GM18508 (cell line): ENCODE measurements around the gene NSD1.
"Not testable (repeated sequence)": the region's sequence is repeated elsewhere in the genome, so short reads cannot be mapped to it uniquely, and the experiment has no call there.

Experiments
- ATAC-seq: cut with Tn5 transposase; IDR thresholded peaks from one replicate; pipeline ENCODE4 v1.9.1; 2021; ENCODE audit warnings: moderate number of reproducible peaks; ENCODE audit not compliant: insufficient read depth, unreplicated experiment

NSD1 gene

GRCh38 chr5:177124486-177124991, 9.0 kb upstream of the NSD1 start:
- no peak for ATAC-seq

GRCh38 chr5:177126771-177127170, 6.8 kb upstream of the NSD1 start:
- no peak for ATAC-seq

DNA sequence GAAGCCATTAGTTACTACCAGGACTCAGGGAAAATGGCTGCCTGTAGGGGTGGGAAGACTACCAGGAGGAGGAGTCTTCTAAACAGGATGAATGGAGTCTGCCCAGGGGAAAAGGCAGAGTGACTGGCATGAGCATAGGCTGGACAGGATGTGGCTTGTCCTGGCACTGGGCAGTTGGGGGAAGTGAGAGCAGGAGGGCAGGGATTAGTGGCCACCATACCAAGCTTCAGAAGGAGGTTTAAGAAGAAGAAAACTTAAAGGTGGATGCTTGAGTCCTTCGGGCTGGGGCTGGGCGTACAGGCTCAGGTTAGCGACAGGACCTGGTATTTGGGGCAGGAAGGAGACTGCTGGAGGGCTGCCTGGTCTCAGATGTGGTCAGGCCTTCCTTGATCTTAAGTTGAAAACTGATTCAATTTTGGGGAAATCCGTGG, 5.0 kb upstream of the NSD1 start:
- ATAC-seq = no peak

- no peak for ATAC-seq
These were observed 3.2 kb upstream of the NSD1 start for GRCh38 chr5:177130211-177131018.

DNA sequence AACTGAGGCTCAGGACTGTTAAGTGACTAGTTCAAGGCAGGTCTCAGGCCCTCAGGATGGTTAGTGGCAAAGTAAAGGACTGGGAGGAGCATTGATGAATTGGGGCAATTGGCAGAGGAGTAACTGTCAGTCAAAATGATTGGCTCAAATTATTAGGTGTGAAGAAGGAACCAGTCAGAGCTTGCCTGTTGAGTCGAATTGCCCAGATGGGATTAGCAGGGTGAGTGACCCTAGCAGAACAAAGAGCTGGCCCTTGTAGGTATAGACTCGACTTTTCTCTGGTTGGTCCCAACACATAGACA, 2.6 kb upstream of the NSD1 start:
- no peak for ATAC-seq

DNA sequence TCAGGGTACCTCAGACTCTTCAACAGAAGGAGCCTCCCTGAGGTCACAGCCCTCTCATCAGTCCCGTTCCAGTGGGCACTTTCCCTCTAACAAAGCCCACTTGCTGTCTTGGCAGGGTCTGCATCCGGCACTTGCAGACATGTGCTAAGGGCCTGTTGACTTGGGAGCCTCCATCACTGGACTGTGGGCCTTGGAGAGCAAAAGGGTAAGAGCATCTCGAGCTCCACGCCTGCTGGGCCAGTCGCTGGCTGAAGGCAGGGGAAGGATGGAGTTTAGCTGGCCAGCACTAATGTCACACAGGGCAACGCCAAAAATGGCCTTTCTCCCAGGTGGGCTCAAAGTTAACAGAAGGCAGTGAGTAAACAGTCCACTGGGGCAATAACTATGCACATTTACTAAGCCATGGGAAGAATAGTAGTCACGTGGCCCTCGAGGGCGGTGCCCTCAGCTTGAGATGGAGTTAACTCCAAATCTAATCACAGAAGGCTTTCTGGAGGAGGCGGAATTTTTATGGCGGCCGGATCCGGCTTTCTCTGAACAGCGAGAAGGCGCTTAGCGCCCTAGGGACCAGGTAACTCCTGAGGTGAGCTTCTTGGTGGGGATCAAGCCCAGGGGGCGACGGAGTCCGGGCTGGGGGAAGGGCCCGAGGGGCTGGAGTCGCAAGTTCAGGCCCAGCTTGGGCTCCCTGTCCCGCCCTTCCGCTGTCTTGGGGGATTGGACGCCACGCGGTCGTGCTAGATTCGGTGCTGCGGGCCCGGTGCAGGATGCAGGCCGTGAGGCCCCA, 2.0 kb upstream of the NSD1 start:
- no peak for ATAC-seq

DNA sequence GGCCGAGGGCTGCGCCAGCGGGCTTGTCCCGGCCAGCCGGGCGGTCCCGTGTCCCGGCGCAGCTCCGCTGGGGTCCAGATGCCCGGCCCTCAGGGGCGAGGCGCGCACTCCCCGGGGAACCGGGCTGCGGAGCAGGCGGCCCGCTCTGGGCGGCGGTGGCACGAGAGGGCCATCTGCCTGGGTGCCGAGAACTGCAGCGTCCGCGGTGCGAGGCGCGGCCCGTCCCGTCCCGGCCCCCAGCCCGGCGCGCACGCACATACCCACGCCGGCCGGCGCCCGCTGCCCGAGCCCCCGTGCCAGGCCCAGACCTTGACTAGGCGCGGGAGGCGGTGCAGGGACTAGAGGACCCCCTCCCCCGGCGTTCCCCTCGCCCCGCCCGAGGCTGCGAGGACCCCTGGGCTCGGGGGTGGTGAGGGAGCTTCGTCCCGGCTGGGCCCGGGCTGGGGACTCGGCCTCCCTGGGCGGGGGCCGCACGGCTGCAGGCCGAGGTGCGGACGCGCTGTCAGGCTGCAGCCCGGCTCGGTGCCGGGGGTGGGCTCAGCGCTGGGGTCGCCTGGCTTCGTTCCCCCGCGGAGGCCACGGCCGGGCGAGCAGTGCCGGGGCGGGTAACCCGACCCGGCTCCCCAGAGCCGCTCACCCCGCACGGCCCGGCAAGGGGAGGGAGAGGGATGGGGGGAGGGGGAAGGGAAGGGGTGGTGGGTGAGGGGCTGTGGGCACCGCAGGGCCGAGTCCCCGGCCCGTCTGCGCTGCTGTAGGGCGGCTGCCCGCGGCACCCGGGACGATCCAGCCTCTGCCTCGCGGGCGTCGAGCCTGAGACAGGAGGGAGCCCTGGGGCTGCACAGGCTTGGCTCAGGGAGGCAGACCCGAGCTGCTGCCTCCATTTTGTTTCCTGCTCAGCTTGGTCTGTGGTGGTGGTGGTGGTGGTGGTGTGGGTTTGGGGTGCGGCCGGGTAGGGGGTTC, 1.2 kb upstream of the NSD1 start:
- ATAC-seq = no peak

DNA sequence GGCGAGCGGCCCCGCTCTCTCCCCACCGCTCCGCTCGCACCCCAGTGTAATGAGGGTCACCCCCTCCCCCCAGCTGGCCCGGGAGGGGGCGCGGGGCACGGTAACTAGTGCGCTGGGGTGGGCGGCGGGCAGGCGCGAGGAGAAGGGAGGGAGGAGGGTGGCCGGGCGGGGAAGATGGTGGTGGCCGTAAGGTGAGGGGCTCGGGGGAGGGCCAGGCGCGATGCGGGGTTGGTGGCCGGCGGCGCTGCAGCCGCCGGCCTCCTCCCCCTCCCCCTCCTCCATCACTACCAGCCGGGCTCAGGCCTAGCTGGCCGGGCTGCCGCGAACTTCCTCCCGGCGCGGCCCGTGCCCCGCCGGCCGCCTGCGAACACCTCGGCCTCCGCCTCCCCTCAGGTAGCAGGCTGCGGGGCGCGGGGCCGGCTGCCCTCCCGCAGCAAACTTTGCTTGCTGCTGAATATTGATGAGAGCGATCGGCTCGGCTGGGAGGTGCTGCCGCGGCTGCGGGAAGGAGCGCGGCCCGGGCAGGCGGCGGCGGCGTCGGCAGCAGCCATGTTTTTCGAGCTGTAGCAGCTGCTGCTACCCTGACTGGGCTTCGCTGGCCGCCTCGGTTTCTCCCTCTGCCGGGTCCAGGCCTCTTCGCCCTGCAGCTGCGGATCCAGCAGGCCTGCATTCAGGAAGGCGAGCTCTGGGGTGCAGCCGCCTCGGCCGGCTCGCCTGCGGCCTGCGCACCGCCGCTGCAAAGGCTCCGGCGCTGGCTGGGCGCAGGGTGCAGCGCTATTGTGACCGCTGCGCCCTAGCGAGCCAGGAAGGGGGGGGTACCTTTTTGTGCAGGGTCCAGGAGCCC, 502 bp downstream of the NSD1 start:
- no peak for ATAC-seq

- ATAC-seq = no peak
These were observed 1.2 kb downstream of the NSD1 start for GRCh38 chr5:177134697-177135225.

DNA sequence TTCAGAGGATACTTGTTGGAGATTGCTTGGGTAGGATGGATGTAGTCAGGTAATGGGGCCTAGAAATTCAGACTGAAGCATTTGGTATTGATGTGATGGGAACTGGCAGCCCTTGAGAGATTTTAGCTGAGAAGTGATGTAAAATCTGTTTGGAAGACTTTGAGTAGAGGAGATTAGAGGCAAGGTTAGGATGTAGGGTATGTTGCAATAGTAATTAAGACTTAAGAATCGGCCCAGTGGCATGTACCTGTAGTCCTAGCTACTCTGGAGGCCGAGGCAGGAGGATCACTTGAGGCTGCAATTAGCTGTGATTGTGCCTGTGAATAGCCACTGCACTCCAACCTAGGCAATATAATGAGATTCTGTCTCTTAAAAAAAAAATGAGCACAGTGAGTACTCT, 6.7 kb downstream of the NSD1 start:
- no peak for ATAC-seq

GRCh38 chr5:177141496-177141895, 7.9 kb downstream of the NSD1 start:
- ATAC-seq = no peak

- ATAC-seq = no peak
These were observed 8.6 kb downstream of the NSD1 start for GRCh38 chr5:177142098-177142611.

GRCh38 chr5:177142778-177143177, 9.2 kb downstream of the NSD1 start:
- ATAC-seq = no peak

- no peak for ATAC-seq
These were observed 13.5 kb downstream of the NSD1 start for GRCh38 chr5:177146891-177147638.

DNA sequence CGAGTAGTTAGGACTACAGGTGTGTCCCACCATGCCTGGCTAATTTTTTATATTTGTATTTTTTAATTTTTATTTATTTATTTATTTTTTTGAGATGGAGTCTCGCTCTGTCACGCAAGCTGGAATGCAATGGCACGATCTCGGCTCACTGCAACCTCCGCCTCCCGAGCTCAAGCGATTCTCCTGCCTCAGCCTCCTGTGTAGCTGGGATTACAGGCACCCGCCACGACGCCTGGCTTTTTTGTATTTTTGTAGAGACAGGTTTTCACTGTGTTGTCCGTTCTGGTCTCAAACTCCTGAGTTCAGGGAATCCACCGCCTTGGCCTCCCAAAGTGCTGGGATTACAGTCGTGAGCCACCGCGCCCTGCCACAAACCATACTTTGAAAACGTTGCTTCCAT, 16.5 kb downstream of the NSD1 start:
- not testable (repeated sequence) for ATAC-seq

- ATAC-seq = no peak
These were observed 20.6 kb downstream of the NSD1 start for GRCh38 chr5:177154003-177154643.

DNA sequence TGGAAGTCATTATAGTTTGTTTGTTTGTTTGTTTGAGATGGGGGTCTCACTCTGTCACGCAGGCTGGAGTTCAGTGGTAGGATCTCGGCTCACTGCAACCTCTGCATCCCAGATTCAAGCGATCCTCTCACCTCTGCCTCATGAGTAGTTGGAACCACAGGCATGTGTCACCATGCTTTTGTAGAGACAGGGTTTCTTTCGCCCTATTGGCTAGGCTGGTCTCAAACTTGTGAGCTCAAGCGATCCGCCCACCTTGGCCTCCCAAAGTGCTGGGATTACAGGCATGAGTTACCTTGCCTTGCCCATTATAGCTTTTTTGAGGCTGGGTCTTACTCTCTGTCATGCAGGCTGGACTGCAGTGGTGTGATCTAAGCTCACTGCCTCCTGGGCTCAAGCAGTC, 28.8 kb downstream of the NSD1 start:
- no peak for ATAC-seq

DNA sequence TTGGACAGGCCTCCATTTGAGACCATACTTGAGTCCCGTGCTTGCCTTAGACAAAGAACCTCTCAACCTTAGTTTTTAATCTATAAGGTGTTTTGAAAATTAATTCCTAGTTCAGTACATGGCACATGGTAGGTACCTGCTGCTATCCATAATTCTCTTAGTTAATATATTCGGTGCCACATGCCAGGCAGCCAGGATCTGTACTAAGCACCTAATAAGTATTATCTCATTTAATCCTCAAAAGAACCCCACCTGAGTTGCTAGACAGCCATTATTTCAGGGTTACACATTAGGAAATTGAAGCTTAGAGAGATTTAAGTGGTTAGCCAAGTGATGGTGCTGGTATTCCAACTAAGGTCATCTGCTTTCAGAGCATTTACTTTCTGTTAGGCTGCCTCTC, 29.9 kb downstream of the NSD1 start:
- ATAC-seq = no peak
